ENCODE measurements around the gene IER3IP1. TPM values are rescaled to one million over a fixed set of nuclear protein-coding genes. Genes with fewer than 3 reads are reported as not detected.
A peak's percentile ranks its signal among the peaks of the same experiment; 100 is the strongest.

The IER3IP1 gene
- total and polyA plus RNA-seq, 2 of the 13 experiments (the other 11 are each of a cell fraction or from before 2014, with no cell fraction given), result 18.7 to 26.1 TPM

DNA sequence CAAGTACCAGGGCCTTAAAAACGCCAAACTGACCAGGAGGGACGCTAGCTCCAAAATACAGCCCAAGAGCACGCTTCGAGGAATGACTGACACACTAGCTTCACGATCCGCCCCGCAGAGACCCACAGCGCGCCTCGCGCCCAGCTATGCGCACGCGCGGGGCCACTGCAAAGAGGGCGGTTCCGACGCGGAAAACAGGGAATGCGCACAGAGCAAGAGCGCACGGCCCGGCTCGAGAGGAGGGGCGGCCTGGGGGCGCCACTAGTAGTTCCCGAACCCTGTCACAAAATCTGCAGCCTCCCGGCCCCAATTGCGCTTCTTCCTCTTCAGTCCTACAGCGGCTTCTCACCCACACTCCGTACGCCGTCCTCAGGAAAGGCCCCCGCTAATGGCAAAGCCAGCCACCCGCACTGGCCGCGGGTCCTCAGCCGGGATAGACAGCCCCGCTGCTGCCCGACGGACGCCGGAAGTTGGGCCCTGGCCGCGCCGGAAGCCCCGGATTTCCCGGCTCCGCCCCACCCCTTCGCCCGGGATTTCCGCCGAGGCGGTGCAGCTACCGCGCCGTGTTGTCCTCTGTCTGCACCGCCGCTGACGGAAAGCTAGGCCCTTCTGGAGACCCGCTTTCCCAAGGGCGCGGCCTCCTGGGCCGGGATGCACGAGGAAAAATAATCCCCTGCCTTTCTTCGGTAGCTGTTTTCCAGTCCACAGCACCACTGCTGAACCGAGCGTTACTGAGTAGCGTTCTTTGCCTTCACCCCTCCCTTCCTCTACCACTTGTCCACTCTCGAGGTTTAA is 25.9 kb downstream of the IER3IP1 start, which contains the start of gene HDHD2 (continued):
- TF ChIP-seq EEA1 (CRISPR knock-in tag; IDR thresholded peaks at IDR 0.05; ENCODE audit: borderline replicate concordance) (peak; percentile 90; the same call in 1 of the 2 replicates), MED8 (CRISPR knock-in tag; IDR thresholded peaks at IDR 0.05; ENCODE audit: insufficient replicate concordance) (peak; percentile 61), MAFG (CRISPR knock-in tag; IDR thresholded peaks at IDR 0.05) (no peak), SIN3A (IDR thresholded peaks at IDR 0.05; ENCODE audit: borderline replicate concordance, low read depth, low read length) (peak; percentile 44; the same call in 1 of the 2 replicates), ONECUT2 (CRISPR knock-in tag; IDR thresholded peaks at IDR 0.05) (no peak), POLR2A (IDR thresholded peaks at IDR 0.05; ENCODE audit: insufficient read depth in 1 of 2, low read depth in 2 of 2, low read length in 2 of 2) (peak; percentile 87 to 90), TCF7L2 (IDR thresholded peaks at IDR 0.05; ENCODE audit: low read depth, low read length) (no peak), ZNF441 (CRISPR knock-in tag; IDR thresholded peaks at IDR 0.05; ENCODE audit: borderline replicate concordance) (peak; percentile 63)
- TF ChIP-seq, protein P1, sequence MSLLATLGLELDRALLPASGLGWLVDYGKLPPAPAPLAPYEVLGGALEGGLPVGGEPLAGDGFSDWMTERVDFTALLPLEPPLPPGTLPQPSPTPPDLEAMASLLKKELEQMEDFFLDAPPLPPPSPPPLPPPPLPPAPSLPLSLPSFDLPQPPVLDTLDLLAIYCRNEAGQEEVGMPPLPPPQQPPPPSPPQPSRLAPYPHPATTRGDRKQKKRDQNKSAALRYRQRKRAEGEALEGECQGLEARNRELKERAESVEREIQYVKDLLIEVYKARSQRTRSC (CRISPR knock-in tag; IDR thresholded peaks at IDR 0.05; ENCODE audit: low read depth), result peak; percentile 30; the same call in 1 of the 2 replicates
- TF ChIP-seq, protein P2, sequence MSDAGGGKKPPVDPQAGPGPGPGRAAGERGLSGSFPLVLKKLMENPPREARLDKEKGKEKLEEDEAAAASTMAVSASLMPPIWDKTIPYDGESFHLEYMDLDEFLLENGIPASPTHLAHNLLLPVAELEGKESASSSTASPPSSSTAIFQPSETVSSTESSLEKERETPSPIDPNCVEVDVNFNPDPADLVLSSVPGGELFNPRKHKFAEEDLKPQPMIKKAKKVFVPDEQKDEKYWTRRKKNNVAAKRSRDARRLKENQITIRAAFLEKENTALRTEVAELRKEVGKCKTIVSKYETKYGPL (CRISPR knock-in tag; IDR thresholded peaks at IDR 0.05), result peak; percentile 28; the same call in 1 of the 2 replicates
- TF ChIP-seq, protein P3, sequence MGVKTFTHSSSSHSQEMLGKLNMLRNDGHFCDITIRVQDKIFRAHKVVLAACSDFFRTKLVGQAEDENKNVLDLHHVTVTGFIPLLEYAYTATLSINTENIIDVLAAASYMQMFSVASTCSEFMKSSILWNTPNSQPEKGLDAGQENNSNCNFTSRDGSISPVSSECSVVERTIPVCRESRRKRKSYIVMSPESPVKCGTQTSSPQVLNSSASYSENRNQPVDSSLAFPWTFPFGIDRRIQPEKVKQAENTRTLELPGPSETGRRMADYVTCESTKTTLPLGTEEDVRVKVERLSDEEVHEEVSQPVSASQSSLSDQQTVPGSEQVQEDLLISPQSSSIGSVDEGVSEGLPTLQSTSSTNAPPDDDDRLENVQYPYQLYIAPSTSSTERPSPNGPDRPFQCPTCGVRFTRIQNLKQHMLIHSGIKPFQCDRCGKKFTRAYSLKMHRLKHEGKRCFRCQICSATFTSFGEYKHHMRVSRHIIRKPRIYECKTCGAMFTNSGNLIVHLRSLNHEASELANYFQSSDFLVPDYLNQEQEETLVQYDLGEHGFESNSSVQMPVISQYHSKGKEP (CRISPR knock-in tag; IDR thresholded peaks at IDR 0.05), result no peak
- TF ChIP-seq, protein P4, sequence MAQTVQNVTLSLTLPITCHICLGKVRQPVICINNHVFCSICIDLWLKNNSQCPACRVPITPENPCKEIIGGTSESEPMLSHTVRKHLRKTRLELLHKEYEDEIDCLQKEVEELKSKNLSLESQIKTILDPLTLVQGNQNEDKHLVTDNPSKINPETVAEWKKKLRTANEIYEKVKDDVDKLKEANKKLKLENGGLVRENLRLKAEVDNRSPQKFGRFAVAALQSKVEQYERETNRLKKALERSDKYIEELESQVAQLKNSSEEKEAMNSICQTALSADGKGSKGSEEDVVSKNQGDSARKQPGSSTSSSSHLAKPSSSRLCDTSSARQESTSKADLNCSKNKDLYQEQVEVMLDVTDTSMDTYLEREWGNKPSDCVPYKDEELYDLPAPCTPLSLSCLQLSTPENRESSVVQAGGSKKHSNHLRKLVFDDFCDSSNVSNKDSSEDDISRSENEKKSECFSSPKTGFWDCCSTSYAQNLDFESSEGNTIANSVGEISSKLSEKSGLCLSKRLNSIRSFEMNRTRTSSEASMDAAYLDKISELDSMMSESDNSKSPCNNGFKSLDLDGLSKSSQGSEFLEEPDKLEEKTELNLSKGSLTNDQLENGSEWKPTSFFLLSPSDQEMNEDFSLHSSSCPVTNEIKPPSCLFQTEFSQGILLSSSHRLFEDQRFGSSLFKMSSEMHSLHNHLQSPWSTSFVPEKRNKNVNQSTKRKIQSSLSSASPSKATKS (CRISPR knock-in tag; IDR thresholded peaks at IDR 0.05), result peak; percentile 37; the same call in 1 of the 2 replicates
- TF ChIP-seq, protein P5, sequence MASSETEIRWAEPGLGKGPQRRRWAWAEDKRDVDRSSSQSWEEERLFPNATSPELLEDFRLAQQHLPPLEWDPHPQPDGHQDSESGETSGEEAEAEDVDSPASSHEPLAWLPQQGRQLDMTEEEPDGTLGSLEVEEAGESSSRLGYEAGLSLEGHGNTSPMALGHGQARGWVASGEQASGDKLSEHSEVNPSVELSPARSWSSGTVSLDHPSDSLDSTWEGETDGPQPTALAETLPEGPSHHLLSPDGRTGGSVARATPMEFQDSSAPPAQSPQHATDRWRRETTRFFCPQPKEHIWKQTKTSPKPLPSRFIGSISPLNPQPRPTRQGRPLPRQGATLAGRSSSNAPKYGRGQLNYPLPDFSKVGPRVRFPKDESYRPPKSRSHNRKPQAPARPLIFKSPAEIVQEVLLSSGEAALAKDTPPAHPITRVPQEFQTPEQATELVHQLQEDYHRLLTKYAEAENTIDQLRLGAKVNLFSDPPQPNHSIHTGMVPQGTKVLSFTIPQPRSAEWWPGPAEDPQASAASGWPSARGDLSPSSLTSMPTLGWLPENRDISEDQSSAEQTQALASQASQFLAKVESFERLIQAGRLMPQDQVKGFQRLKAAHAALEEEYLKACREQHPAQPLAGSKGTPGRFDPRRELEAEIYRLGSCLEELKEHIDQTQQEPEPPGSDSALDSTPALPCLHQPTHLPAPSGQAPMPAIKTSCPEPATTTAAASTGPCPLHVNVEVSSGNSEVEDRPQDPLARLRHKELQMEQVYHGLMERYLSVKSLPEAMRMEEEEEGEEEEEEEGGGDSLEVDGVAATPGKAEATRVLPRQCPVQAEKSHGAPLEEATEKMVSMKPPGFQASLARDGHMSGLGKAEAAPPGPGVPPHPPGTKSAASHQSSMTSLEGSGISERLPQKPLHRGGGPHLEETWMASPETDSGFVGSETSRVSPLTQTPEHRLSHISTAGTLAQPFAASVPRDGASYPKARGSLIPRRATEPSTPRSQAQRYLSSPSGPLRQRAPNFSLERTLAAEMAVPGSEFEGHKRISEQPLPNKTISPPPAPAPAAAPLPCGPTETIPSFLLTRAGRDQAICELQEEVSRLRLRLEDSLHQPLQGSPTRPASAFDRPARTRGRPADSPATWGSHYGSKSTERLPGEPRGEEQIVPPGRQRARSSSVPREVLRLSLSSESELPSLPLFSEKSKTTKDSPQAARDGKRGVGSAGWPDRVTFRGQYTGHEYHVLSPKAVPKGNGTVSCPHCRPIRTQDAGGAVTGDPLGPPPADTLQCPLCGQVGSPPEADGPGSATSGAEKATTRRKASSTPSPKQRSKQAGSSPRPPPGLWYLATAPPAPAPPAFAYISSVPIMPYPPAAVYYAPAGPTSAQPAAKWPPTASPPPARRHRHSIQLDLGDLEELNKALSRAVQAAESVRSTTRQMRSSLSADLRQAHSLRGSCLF (CRISPR knock-in tag; IDR thresholded peaks at IDR 0.05; ENCODE audit: borderline replicate concordance), result no peak
- TF ChIP-seq, protein P6, sequence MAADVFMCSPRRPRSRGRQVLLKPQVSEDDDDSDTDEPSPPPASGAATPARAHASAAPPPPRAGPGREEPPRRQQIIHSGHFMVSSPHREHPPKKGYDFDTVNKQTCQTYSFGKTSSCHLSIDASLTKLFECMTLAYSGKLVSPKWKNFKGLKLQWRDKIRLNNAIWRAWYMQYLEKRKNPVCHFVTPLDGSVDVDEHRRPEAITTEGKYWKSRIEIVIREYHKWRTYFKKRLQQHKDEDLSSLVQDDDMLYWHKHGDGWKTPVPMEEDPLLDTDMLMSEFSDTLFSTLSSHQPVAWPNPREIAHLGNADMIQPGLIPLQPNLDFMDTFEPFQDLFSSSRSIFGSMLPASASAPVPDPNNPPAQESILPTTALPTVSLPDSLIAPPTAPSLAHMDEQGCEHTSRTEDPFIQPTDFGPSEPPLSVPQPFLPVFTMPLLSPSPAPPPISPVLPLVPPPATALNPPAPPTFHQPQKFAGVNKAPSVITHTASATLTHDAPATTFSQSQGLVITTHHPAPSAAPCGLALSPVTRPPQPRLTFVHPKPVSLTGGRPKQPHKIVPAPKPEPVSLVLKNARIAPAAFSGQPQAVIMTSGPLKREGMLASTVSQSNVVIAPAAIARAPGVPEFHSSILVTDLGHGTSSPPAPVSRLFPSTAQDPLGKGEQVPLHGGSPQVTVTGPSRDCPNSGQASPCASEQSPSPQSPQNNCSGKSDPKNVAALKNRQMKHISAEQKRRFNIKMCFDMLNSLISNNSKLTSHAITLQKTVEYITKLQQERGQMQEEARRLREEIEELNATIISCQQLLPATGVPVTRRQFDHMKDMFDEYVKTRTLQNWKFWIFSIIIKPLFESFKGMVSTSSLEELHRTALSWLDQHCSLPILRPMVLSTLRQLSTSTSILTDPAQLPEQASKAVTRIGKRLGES (CRISPR knock-in tag; IDR thresholded peaks at IDR 0.05; ENCODE audit: borderline replicate concordance), result no peak
